ENCODE measurements around the gene SFTPA2.
"Not testable (repeated sequence)": the region's sequence is repeated elsewhere in the genome, so short reads cannot be mapped to it uniquely, and the experiment has no call there.

SFTPA2 gene

GRCh38 chr10:79595510-79595909 lies 35.3 kb upstream of the SFTPA2 start:
- TF ChIP-seq, protein P1, sequence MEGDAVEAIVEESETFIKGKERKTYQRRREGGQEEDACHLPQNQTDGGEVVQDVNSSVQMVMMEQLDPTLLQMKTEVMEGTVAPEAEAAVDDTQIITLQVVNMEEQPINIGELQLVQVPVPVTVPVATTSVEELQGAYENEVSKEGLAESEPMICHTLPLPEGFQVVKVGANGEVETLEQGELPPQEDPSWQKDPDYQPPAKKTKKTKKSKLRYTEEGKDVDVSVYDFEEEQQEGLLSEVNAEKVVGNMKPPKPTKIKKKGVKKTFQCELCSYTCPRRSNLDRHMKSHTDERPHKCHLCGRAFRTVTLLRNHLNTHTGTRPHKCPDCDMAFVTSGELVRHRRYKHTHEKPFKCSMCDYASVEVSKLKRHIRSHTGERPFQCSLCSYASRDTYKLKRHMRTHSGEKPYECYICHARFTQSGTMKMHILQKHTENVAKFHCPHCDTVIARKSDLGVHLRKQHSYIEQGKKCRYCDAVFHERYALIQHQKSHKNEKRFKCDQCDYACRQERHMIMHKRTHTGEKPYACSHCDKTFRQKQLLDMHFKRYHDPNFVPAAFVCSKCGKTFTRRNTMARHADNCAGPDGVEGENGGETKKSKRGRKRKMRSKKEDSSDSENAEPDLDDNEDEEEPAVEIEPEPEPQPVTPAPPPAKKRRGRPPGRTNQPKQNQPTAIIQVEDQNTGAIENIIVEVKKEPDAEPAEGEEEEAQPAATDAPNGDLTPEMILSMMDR (IDR thresholded peaks at IDR 0.05; ENCODE audit: control insufficient read depth, extremely low read depth, insufficient read depth) = no peak

GRCh38 chr10:79594565-79594964 lies 34.4 kb upstream of the SFTPA2 start:
- H3K4me3 ChIP-seq (ENCODE audit: low read depth, low read length); DNase-seq (ENCODE audit: low read depth): not testable (repeated sequence)

More at GRCh38 chr10:79595510-79595909, 35.3 kb upstream of the SFTPA2 start:
- DNase-seq (ENCODE audit: low read depth) = no peak
- H3K4me3 ChIP-seq (ENCODE audit: low read depth, low read length) = no peak overlapping the region

GRCh38 chr10:79593377-79593776 lies 33.2 kb upstream of the SFTPA2 start:
- DNase-seq (ENCODE audit: low read depth) = no peak
- TF ChIP-seq, protein P1 (IDR thresholded peaks at IDR 0.05; ENCODE audit: control insufficient read depth, extremely low read depth, insufficient read depth) = no peak
- H3K4me3 ChIP-seq (ENCODE audit: low read depth, low read length) = no peak overlapping the region

GRCh38 chr10:79588800-79589199 lies 28.6 kb upstream of the SFTPA2 start:
- H3K4me3 ChIP-seq (ENCODE audit: low read depth, low read length) = no peak overlapping the region
- TF ChIP-seq, protein P1 (IDR thresholded peaks at IDR 0.05; ENCODE audit: control insufficient read depth, extremely low read depth, insufficient read depth) = no peak
- no peak for DNase-seq (ENCODE audit: low read depth)

GRCh38 chr10:79586933-79587332 lies 26.7 kb upstream of the SFTPA2 start:
- DNase-seq (ENCODE audit: low read depth) = no peak
- H3K4me3 ChIP-seq (ENCODE audit: low read depth, low read length) = no peak overlapping the region
- TF ChIP-seq, protein P1 (IDR thresholded peaks at IDR 0.05; ENCODE audit: control insufficient read depth, extremely low read depth, insufficient read depth) = no peak

DNA sequence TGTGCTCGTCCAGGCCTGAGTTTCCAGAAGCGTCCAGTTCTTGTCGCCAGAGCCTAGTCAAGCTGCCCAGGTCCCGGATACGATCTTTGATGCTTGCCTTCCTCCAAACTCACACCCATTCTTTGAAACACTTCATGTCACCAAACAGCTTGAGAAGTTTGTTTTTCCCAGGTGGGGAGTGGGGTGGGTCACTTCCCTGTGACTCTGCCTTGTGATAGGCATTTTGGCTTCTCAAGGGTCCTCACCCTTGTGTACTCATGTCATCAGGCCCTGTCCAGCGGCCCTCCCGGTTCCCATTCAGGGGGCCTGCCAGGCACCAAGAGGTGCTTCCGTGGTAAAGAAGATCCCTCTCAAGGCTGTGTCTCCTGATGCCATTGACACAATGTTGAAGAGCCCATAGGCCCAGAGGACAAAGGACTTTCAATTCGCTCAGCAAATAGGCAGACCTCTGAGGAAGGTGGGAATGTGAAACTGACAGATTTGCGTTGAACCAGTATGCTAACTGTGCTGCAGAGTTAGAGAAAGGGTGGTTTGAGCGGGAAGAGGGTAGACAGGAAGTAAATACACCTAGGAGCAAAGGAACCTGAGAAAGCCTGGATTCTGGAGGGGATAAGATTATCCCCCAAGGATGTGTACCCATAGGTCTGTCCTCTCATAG lies 25.8 kb upstream of the SFTPA2 start:
- H3K4me3 ChIP-seq (ENCODE audit: low read depth, low read length) = no peak overlapping the region
- DNase-seq (ENCODE audit: low read depth) = no peak
- TF ChIP-seq, protein P1 (IDR thresholded peaks at IDR 0.05; ENCODE audit: control insufficient read depth, extremely low read depth, insufficient read depth) = no peak

DNA sequence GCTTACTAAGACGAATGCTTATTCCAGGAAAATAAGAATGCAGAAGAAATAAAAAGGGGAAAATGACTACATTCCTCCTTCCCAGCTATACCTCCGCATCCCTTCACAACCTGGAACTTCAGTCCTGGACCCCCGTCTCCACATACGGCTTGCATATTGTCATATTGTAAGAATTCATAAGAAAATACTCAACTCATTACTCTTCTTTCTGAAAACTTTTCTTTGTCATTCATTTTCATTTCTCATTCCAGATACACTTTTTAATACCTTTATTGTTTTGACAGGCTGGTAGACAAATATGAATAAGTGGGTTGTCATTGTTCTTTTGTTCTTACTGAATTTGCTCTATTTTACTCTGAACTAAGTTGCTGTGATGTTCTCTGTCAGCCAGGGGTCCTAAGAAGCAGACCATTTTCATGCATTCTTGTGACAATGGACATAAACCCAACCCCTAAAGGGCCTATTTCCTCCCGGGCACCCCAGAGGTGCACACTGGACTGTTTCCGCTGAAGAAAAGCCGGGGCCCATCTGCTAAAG lies 23.3 kb upstream of the SFTPA2 start:
- TF ChIP-seq, protein P1 (IDR thresholded peaks at IDR 0.05; ENCODE audit: control insufficient read depth, extremely low read depth, insufficient read depth) = no peak
- DNase-seq (ENCODE audit: low read depth) = no peak
- no peak overlapping the region for H3K4me3 ChIP-seq (ENCODE audit: low read depth, low read length)

GRCh38 chr10:79582954-79583353 lies 22.7 kb upstream of the SFTPA2 start:
- DNase-seq (ENCODE audit: low read depth); H3K4me3 ChIP-seq (ENCODE audit: low read depth, low read length): not testable (repeated sequence)

Measured in LNCaP clone FGC (cell line).